ENCODE measurements around the gene ABHD6. TPM values are rescaled to one million over a fixed set of nuclear protein-coding genes. Genes with fewer than 3 reads are reported as not detected.

Gene ABHD6
- total RNA-seq, 1 experiment from 2014 or later, result 12.7 TPM

GRCh38 chr3:58342676-58343075 lies 105.1 kb downstream of the ABHD6 start:
- RAD21 ChIA-PET (ENCODE audit: low non-redundant PET in 1 of 2, low total read pairs in 2 of 2, uncharacterized antibody in 2 of 2, unreplicated experiment in 2 of 2), result no interaction called here
- BruUV-seq (replicated peaks), result no TSS peak
- POLR2A ChIA-PET, result no interaction called here
- no peak overlapping the region for H3K4me2 ChIP-seq (ENCODE audit: low read length)
- TF ChIP-seq ZNF274 (IDR thresholded peaks at IDR 0.05; ENCODE audit: low read depth, low read length) (no peak), SRF (IDR thresholded peaks at IDR 0.05; ENCODE audit: low read depth) (no peak), SIN3A (IDR thresholded peaks at IDR 0.05; ENCODE audit: low read depth) (no peak), ELF1 (IDR thresholded peaks at IDR 0.05; ENCODE audit: borderline replicate concordance, low read depth) (no peak), EGR1 (IDR thresholded peaks at IDR 0.05; ENCODE audit: low read depth) (no peak), ATF3 (IDR thresholded peaks at IDR 0.05) (no peak), POLR2AphosphoS5 (IDR thresholded peaks at IDR 0.05; ENCODE audit: low read depth, low read length) (no peak), JUND (IDR thresholded peaks at IDR 0.05) (no peak)
- TF ChIP-seq, protein P1, sequence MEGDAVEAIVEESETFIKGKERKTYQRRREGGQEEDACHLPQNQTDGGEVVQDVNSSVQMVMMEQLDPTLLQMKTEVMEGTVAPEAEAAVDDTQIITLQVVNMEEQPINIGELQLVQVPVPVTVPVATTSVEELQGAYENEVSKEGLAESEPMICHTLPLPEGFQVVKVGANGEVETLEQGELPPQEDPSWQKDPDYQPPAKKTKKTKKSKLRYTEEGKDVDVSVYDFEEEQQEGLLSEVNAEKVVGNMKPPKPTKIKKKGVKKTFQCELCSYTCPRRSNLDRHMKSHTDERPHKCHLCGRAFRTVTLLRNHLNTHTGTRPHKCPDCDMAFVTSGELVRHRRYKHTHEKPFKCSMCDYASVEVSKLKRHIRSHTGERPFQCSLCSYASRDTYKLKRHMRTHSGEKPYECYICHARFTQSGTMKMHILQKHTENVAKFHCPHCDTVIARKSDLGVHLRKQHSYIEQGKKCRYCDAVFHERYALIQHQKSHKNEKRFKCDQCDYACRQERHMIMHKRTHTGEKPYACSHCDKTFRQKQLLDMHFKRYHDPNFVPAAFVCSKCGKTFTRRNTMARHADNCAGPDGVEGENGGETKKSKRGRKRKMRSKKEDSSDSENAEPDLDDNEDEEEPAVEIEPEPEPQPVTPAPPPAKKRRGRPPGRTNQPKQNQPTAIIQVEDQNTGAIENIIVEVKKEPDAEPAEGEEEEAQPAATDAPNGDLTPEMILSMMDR (IDR thresholded peaks at IDR 0.05 in 2 of 3, conservative IDR thresholded peaks at IDR 0.05 in 1 of 3; ENCODE audit: borderline replicate concordance in 1 of 3, insufficient read depth in 1 of 3, low read depth in 2 of 3, low read length in 2 of 3), result no peak
- TF ChIP-seq, protein P2, sequence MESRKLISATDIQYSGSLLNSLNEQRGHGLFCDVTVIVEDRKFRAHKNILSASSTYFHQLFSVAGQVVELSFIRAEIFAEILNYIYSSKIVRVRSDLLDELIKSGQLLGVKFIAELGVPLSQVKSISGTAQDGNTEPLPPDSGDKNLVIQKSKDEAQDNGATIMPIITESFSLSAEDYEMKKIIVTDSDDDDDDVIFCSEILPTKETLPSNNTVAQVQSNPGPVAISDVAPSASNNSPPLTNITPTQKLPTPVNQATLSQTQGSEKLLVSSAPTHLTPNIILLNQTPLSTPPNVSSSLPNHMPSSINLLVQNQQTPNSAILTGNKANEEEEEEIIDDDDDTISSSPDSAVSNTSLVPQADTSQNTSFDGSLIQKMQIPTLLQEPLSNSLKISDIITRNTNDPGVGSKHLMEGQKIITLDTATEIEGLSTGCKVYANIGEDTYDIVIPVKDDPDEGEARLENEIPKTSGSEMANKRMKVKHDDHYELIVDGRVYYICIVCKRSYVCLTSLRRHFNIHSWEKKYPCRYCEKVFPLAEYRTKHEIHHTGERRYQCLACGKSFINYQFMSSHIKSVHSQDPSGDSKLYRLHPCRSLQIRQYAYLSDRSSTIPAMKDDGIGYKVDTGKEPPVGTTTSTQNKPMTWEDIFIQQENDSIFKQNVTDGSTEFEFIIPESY (IDR thresholded peaks at IDR 0.05; ENCODE audit: extremely low read depth, insufficient replicate concordance, low read length), result no peak
- TF ChIP-seq, protein P3, sequence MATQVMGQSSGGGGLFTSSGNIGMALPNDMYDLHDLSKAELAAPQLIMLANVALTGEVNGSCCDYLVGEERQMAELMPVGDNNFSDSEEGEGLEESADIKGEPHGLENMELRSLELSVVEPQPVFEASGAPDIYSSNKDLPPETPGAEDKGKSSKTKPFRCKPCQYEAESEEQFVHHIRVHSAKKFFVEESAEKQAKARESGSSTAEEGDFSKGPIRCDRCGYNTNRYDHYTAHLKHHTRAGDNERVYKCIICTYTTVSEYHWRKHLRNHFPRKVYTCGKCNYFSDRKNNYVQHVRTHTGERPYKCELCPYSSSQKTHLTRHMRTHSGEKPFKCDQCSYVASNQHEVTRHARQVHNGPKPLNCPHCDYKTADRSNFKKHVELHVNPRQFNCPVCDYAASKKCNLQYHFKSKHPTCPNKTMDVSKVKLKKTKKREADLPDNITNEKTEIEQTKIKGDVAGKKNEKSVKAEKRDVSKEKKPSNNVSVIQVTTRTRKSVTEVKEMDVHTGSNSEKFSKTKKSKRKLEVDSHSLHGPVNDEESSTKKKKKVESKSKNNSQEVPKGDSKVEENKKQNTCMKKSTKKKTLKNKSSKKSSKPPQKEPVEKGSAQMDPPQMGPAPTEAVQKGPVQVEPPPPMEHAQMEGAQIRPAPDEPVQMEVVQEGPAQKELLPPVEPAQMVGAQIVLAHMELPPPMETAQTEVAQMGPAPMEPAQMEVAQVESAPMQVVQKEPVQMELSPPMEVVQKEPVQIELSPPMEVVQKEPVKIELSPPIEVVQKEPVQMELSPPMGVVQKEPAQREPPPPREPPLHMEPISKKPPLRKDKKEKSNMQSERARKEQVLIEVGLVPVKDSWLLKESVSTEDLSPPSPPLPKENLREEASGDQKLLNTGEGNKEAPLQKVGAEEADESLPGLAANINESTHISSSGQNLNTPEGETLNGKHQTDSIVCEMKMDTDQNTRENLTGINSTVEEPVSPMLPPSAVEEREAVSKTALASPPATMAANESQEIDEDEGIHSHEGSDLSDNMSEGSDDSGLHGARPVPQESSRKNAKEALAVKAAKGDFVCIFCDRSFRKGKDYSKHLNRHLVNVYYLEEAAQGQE (IDR thresholded peaks at IDR 0.05; ENCODE audit: low read depth), result no peak
- H3K79me2 ChIP-seq (ENCODE audit: insufficient read depth, low read length), result no peaks in the 10 kb centered on the region
- ATAC-seq, result no peak
- no peaks in the 10 kb centered on the region for H4K20me1 ChIP-seq (ENCODE audit: insufficient read depth)
- CTCF ChIA-PET, result interaction anchor here (1.0 kb wide), 1 partner anchor 166 kb away, joined by 5 read pairs; no protein-coding TSS in a partner anchor
- no peaks in the 10 kb centered on the region for H3K4me1 ChIP-seq (ENCODE audit: control insufficient read depth in 1 of 2, insufficient read depth in 2 of 2, low read length in 2 of 2)
- no peak overlapping the region for H3K27ac ChIP-seq (ENCODE audit: low read depth, low read length)
- no peaks in the 10 kb centered on the region for H3K9me3 ChIP-seq (ENCODE audit: control insufficient read depth in 1 of 2, insufficient read depth in 1 of 2, low read depth in 1 of 2, low read length in 2 of 2)
- H3K9ac ChIP-seq (ENCODE audit: low read length), result no peak overlapping the region
- H3K9me2 ChIP-seq (ENCODE audit: insufficient read depth), result no peaks in the 10 kb centered on the region
- intact Hi-C loops (cut with micrococcal nuclease), result no loop called here
- no peak overlapping the region for H2AFZ ChIP-seq (ENCODE audit: low read depth, low read length, poor library complexity, severe bottlenecking)
- no peaks in the 10 kb centered on the region for H3K36me3 ChIP-seq (ENCODE audit: control insufficient read depth in 1 of 2, insufficient read depth in 2 of 2, low read length in 2 of 2)
- H3K27me3 ChIP-seq (ENCODE audit: insufficient read depth, low read length), result no peaks in the 10 kb centered on the region
- H3K4me3 ChIP-seq (replicated peaks in 1 of 2; ENCODE audit: low read depth in 1 of 2, low read length in 2 of 2), result no peak overlapping the region
- no peak for DNase-seq (ENCODE audit: low read depth, low spot score)
